HG02943 (cell line): ENCODE results near the gene PGAP6.
A peak's percentile ranks its signal among the peaks of the same experiment; 100 is the strongest.
"Not testable (repeated sequence)": the region's sequence is repeated elsewhere in the genome, so short reads cannot be mapped to it uniquely, and the experiment has no call there.

Experiments used
- ATAC-seq: cut with Tn5 transposase; IDR thresholded peaks from one replicate; pipeline ENCODE4 v1.9.1; 2021; ENCODE audit warnings: mild to moderate bottlenecking, low read depth, moderate library complexity; ENCODE audit not compliant: unreplicated experiment

Gene PGAP6, protein sequence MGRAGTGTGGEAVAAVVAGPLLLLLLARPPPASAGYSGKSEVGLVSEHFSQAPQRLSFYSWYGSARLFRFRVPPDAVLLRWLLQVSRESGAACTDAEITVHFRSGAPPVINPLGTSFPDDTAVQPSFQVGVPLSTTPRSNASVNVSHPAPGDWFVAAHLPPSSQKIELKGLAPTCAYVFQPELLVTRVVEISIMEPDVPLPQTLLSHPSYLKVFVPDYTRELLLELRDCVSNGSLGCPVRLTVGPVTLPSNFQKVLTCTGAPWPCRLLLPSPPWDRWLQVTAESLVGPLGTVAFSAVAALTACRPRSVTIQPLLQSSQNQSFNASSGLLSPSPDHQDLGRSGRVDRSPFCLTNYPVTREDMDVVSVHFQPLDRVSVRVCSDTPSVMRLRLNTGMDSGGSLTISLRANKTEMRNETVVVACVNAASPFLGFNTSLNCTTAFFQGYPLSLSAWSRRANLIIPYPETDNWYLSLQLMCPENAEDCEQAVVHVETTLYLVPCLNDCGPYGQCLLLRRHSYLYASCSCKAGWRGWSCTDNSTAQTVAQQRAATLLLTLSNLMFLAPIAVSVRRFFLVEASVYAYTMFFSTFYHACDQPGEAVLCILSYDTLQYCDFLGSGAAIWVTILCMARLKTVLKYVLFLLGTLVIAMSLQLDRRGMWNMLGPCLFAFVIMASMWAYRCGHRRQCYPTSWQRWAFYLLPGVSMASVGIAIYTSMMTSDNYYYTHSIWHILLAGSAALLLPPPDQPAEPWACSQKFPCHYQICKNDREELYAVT

DNA sequence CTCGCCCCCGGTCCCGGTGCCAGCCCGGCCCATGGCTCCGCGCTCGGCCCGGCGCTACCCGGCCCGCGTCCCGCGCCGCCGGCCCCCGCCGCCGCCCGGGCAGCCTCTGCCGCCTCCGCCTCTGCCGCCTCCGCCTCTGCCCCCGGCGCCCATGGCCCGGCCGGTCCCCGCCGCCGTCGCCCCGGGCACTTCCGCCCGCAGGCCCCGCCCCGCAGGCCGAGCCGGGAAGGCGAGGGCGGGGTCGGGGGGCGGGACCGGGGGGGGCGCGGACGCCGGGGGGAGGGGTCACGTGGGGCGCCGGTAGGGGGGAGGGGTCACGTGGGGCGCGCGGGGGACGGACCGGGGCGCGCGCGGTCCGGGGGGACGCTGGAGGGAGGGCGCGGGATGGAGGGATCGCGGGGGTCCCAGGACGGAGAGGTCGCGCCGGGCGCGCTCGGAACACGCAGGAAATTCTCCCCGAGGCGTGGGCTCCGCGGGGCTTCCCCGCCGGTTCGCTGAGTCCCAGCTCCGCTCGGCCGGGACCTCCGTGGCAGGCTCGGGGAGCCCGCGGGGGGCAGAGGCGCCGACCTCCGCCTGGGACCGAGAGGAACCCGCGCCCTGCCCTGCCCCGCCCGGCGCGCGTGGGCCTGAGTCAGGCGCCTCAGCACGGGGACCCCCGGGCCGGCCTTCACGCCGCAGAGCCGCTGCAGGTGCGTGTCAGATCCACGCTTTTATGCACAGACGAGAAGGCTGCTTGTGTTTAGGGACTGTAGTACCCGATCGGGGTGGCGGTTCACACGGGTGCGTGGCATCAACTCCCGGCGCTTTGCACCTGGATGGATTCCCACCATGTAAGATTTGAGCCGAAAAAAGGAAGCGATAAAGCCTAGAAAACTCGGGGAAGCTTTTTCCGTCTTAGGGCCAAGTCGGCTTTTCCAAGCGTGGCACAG, at the start of gene PGAP6:
TSS of gene PGAP6 (minus strand) at position 190 of the 929 bp plus-strand sequence. CDS start at position 33, 157 bp downstream.
- peak; percentile 29 for ATAC-seq

- ATAC-seq: no peak
Observed at GRCh38 chr16:430904-431303, 49.1 kb upstream of the PGAP6 start.

GRCh38 chr16:427250-427649, 45.5 kb upstream of the PGAP6 start:
- ATAC-seq: no peak

DNA sequence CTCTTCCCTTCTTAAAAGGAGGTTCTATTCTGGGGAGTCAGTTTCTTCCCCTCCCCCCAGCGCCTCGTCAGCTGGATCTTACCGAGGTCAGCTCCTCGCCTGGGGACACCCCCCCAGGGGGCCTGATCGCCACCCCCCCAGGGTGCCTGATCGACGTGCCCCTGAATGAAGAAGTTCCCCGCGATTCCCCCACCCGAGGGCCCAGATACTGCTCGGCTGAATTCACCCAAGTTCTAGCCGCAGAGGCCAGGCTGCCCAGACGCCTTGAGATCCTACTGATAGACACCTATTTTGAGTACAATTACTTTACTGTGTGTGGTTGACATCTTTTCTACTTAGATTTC, 45.1 kb upstream of the PGAP6 start:
- no peak for ATAC-seq

DNA sequence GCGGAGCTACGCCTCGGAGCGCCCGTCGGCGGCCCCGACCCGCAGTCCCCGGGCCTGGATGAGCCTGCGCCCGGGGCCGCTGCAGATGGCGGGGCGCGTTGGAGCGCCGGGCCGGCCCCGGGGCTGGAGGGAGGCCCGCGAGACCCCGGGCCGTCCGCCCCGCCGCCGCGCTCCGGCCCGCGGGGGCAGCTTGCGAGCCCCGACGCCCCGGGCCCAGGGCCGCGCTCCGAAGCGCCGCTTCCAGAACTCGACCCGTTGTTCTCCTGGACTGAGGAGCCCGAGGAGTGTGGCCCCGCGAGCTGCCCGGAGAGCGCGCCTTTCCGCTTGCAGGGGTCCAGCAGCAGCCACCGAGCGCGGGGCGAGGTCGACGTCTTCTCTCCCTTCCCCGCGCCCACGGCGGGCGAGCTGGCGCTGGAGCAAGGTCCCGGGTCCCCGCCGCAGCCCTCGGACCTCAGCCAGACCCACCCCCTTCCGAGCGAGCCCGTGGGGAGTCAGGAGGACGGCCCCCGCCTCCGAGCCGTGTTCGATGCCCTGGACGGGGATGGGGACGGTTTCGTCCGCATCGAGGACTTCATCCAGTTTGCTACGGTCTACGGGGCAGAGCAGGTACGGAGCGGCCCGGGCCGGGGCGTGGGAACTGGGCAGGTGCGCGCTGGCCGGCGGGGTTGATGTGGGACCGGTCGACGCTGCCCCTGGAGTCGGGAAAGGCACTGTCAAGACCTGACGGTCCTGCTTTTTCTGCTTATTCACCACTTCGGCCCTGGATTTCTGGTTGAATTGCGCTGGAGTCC, 44.5 kb upstream of the PGAP6 start:
- peak; percentile 8 for ATAC-seq

GRCh38 chr16:425740-426114, 43.9 kb upstream of the PGAP6 start:
- ATAC-seq: peak; percentile 40

DNA sequence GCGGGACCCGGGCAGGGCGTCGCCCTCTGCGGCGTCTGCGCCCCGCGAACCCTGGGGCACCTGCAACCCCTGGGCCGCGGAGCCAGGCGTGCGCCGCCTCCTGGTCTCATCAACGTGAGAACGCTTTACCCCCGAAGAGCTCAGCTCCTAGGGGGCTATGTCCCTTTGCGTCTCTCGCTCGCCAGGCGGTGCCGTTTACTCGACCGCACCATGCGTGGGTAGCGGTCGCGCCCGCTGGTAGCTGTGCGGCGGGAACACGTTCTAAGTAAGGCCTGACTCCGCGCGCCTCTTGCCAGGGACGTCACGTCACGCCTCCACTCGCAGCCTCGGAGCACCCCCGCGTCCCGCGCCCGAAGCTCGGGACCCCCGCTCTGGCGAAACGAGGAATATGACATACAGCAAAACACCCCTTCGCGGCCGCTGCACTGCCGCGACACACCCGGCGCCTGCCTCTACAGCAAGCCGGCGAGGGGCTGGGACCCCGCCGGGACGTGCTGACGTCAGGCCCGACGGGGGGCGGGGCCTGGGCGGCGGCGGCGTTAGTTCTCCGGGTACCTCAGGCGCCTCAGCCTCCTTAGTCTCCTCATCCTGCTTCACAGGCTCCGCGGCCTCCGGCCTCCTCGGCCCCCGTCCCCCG, 43.4 kb upstream of the PGAP6 start, which contains the start of gene RAB11FIP3:
TSS of gene RAB11FIP3 (plus strand) at position 568 of the 637 bp plus-strand sequence. CDS start 358 bp downstream, outside the sequence.
- ATAC-seq: peak; percentile 85

GRCh38 chr16:424623-425081, 42.9 kb upstream of the PGAP6 start:
- no peak for ATAC-seq

DNA sequence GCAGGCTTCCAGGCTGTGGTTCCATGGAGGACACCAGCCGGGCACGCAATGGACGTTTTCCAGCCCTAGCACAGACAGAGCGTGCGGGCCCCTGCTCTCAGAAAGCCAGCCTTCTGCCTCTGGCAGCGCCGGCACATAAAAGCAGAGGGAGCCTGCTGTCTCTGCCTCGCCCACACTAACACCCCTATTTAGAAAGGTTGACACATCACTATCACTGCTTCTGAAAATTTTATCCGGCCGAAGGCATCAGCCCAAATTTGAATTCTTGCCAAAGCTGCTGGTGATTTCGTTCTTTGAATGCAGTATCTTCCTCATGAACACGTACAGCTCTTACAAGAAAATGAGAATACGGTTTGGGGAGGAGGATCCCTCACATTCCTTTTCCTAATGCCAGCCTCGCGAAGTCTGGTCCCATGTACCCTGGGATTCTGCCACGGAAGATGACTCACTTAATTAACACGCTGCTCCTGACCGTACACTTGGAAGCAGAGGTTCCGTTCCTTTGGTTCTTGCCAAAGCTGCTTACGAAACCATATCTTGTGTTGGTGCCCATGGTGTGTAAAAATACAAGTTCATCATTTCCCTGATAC, 42.4 kb upstream of the PGAP6 start:
- no peak for ATAC-seq

DNA sequence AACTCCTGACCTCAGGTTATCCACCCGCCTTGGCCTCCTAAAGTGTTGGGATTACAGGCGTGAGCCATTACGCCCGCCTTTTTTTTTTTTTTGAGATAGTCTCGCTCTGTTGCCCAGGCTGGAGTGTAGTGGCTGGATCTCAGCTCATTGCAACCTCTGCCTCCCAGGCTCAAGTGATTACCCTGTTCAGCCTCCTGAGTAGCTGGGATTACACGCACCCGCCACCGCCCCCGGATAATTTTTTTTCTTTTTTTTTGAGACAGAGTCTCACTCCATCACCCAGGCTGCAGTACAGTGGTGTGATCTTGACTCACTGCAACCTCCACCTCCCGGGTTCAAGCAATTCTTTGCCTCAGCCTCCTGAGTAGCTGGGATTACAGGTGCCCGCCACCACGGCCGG, 40.4 kb upstream of the PGAP6 start:
- ATAC-seq: not testable (repeated sequence)

- ATAC-seq: not testable (repeated sequence)
Observed at GRCh38 chr16:415170-415498, 33.4 kb upstream of the PGAP6 start.

DNA sequence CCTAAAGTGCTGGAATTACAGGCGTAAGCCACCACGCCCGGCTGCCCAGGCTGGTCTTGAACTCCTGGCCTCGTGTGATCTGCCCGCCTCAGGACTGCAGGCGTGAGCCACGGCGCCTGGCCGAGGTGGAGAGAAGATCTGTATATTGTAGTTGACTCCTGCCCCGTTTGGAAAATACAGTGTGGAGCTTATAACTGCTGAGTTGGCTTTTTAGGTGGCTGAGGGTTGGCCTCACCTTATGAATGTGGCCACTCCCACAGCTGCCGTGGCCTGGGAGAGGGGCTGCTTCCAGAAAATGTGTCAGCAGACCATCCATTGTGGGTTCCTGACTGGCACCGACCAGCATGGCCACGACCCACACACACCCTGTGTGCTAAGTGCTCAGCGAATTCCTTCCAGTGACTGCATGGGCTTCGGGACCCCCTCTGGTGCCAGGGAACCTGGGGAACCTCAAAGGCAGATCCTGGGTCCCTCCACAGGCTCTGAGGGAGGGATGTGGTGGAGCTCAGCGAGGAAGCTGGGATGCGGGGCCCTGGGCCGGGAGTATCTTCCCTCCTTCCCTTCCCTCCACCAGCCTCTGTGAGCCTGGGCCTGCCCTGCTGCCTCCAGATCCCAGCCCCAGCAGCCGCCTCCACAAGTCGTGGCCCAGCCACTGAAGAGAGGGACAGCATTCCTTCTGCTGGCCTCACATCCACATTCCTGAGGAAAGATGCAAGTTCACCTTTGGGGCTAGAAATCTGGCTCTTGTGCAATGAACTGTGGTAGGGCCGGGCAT, 32.8 kb upstream of the PGAP6 start:
- no peak for ATAC-seq

DNA sequence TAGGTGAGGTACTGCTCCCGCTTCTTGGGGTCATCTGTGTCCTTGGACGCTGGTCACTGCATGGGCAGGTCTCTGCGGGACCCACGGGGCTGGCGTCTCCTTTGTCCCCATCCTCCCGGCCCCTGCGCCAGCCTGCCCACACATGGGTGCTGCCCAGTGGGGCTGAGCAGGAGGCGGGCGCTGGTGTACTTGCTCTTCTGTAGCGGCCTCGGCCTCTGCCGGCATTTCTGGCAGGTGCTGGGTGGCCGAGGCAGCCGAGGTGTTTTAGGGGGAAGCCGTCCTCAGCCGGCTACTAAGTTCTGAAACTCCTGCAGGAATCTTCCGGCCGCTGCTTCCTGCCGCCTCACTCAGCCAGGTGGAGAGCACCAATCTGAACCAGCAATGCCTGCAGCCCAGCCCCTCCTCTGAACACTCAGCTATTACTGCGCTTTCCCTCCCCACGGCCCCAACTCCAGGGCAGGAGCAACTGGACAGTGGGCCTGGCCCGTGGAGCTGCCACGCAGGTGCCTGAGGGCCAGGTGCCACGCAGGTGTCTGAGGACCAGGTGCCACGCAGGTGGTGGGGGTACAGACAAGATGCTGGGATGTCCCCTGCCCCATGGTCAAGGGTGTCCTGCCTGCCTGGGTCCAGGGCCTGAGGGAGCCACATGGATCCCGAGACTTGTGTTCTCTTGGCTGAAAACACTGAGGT, 29.9 kb upstream of the PGAP6 start:
- no peak for ATAC-seq

GRCh38 chr16:410516-411178, 28.9 kb upstream of the PGAP6 start:
- no peak for ATAC-seq

- no peak for ATAC-seq
Observed at GRCh38 chr16:407253-407652, 25.5 kb upstream of the PGAP6 start.

GRCh38 chr16:405548-406506, 24.0 kb upstream of the PGAP6 start:
- no peak for ATAC-seq
